Measurements from ENCODE around the gene DLEC1. TPM values are rescaled to one million over a fixed set of nuclear protein-coding genes. Genes with fewer than 3 reads are reported as not detected.

DLEC1 gene
- total and polyA plus RNA-seq, 2 experiments from 2014 or later = 0.15 TPM; not detected in 1

GRCh38 chr3:38102444-38102814 is 63.4 kb downstream of the DLEC1 start:
- no peaks in the 10 kb centered on the region for H3K9me2 ChIP-seq (ENCODE audit: insufficient read depth)
- no peaks in the 10 kb centered on the region for H3K4me1 ChIP-seq (ENCODE audit: insufficient read depth)
- no peak for TF ChIP-seq EZH2phosphoT487 (IDR thresholded peaks at IDR 0.05; ENCODE audit: insufficient read depth, low read depth)
- no peak for TF ChIP-seq EZH2 (IDR thresholded peaks at IDR 0.05; ENCODE audit: insufficient read depth, poor library complexity, severe bottlenecking)
- WGBS, 2 experiments (ENCODE audit: low coverage in 1 of 2, low lambda C conversion rate in 2 of 2, missing lambda C conversion rate in 2 of 2) = 21 to 46% methylated on average over 1 of the region's 1 CpG
- H3K27me3 ChIP-seq (replicated peaks; ENCODE audit: insufficient read depth) = peaks cover 17% of the 10 kb centered on the region
- in situ Hi-C loops (cut with MboI) = loop anchor here (25.0 kb wide), 1 partner anchor 385 kb away; the partner anchor contains the start of gene EXOG
- no peaks in the 10 kb centered on the region for H3K36me3 ChIP-seq (ENCODE audit: low read depth)
- no peaks in the 10 kb centered on the region for H3K9me3 ChIP-seq (ENCODE audit: low read depth)
- no peak overlapping the region for H2AFZ ChIP-seq
- no peaks in the 10 kb centered on the region for H3F3A ChIP-seq (ENCODE audit: insufficient read depth)
- DNase-seq = no peak
- no peak overlapping the region for H3K27ac ChIP-seq
- H3K9ac ChIP-seq = no peak overlapping the region
- H4K20me1 ChIP-seq (ENCODE audit: insufficient read depth) = no peaks in the 10 kb centered on the region
- H3K79me2 ChIP-seq (ENCODE audit: insufficient read depth) = no peaks in the 10 kb centered on the region
- H3K4me2 ChIP-seq (ENCODE audit: unreplicated experiment) = no peak overlapping the region
- H3K4me3 ChIP-seq = no peak overlapping the region

GRCh38 chr3:38105525-38105924 is 66.5 kb downstream of the DLEC1 start:
- Histone ChIP-seq H3K4me2 (ENCODE audit: unreplicated experiment) (no peak overlapping the region), H3K9ac (no peak overlapping the region), H3K79me2 (ENCODE audit: insufficient read depth) (no peaks in the 10 kb centered on the region), H4K20me1 (ENCODE audit: insufficient read depth) (no peaks in the 10 kb centered on the region), H3K27me3 (replicated peaks; ENCODE audit: insufficient read depth) (peaks cover 11% of the 10 kb centered on the region), H3K9me3 (ENCODE audit: low read depth) (no peaks in the 10 kb centered on the region), H3K36me3 (ENCODE audit: low read depth) (no peaks in the 10 kb centered on the region), H3K4me1 (ENCODE audit: insufficient read depth) (no peaks in the 10 kb centered on the region), H3K4me3 (no peak overlapping the region), H3F3A (ENCODE audit: insufficient read depth) (no peaks in the 10 kb centered on the region), H3K27ac (no peak overlapping the region), H2AFZ (no peak overlapping the region), H3K9me2 (ENCODE audit: insufficient read depth) (no peaks in the 10 kb centered on the region)
- TF ChIP-seq EZH2 (IDR thresholded peaks at IDR 0.05; ENCODE audit: insufficient read depth, poor library complexity, severe bottlenecking) = no peak
- no peak for TF ChIP-seq EZH2phosphoT487 (IDR thresholded peaks at IDR 0.05; ENCODE audit: insufficient read depth, low read depth)
- in situ Hi-C loops (cut with MboI) = loop anchor here (25.0 kb wide), 1 partner anchor 382 kb away; the partner anchor contains the start of gene EXOG
- WGBS, 2 experiments (ENCODE audit: low coverage in 1 of 2, low lambda C conversion rate in 2 of 2, missing lambda C conversion rate in 2 of 2) = 30 to 52% methylated on average over 1 of the region's 1 CpG
- DNase-seq = no peak

- TF ChIP-seq EZH2 (IDR thresholded peaks at IDR 0.05; ENCODE audit: insufficient read depth, poor library complexity, severe bottlenecking) = no peak
- no peak for TF ChIP-seq EZH2phosphoT487 (IDR thresholded peaks at IDR 0.05; ENCODE audit: insufficient read depth, low read depth)
- Histone ChIP-seq H3K4me3 (no peak overlapping the region), H3K9me2 (ENCODE audit: insufficient read depth) (no peaks in the 10 kb centered on the region), H3K4me1 (ENCODE audit: insufficient read depth) (no peaks in the 10 kb centered on the region), H3K79me2 (ENCODE audit: insufficient read depth) (no peaks in the 10 kb centered on the region), H3K4me2 (ENCODE audit: unreplicated experiment) (no peak overlapping the region), H3F3A (ENCODE audit: insufficient read depth) (no peaks in the 10 kb centered on the region), H3K9me3 (ENCODE audit: low read depth) (no peaks in the 10 kb centered on the region), H4K20me1 (ENCODE audit: insufficient read depth) (no peaks in the 10 kb centered on the region), H3K9ac (no peak overlapping the region), H3K27me3 (replicated peaks; ENCODE audit: insufficient read depth) (0 out of 2 replicates have a peak, but pooled peaks cover 5% of the 10 kb centered on the region), H2AFZ (no peak overlapping the region), H3K36me3 (ENCODE audit: low read depth) (no peaks in the 10 kb centered on the region), H3K27ac (no peak overlapping the region)
- 70 to 71% methylated on average over 7 of the region's 7 CpGs for WGBS, 2 experiments (ENCODE audit: low coverage in 1 of 2, low lambda C conversion rate in 2 of 2, missing lambda C conversion rate in 2 of 2)
- in situ Hi-C loops (cut with MboI) = loop anchor here (25.0 kb wide), 1 partner anchor 379 kb away; the partner anchor contains the start of gene EXOG
- no peak for DNase-seq
Observed at GRCh38 chr3:38107911-38108648, 69.1 kb downstream of the DLEC1 start.

GRCh38 chr3:38108649-38109579 is 69.9 kb downstream of the DLEC1 start:
- H3K79me2 ChIP-seq (ENCODE audit: insufficient read depth) = no peaks in the 10 kb centered on the region
- no peak for TF ChIP-seq EZH2 (IDR thresholded peaks at IDR 0.05; ENCODE audit: insufficient read depth, poor library complexity, severe bottlenecking)
- no peak for TF ChIP-seq EZH2phosphoT487 (IDR thresholded peaks at IDR 0.05; ENCODE audit: insufficient read depth, low read depth)
- no peaks in the 10 kb centered on the region for H3K9me2 ChIP-seq (ENCODE audit: insufficient read depth)
- H3K27me3 ChIP-seq (replicated peaks; ENCODE audit: insufficient read depth) = 0 out of 2 replicates have a peak, but pooled peaks cover 5% of the 10 kb centered on the region
- DNase-seq = no peak
- in situ Hi-C loops (cut with MboI) = loop anchor here (25.0 kb wide), 1 partner anchor 378 kb away; the partner anchor contains the start of gene EXOG
- WGBS, 2 experiments (ENCODE audit: low coverage in 1 of 2, low lambda C conversion rate in 2 of 2, missing lambda C conversion rate in 2 of 2) = 61 to 69% methylated on average over 11 of the region's 11 CpGs
- H3K4me2 ChIP-seq (ENCODE audit: unreplicated experiment) = no peak overlapping the region
- H4K20me1 ChIP-seq (ENCODE audit: insufficient read depth) = no peaks in the 10 kb centered on the region
- no peaks in the 10 kb centered on the region for H3K36me3 ChIP-seq (ENCODE audit: low read depth)
- H2AFZ ChIP-seq = no peak overlapping the region
- no peak overlapping the region for H3K9ac ChIP-seq
- no peak overlapping the region for H3K4me3 ChIP-seq
- H3K27ac ChIP-seq = no peak overlapping the region
- no peaks in the 10 kb centered on the region for H3K9me3 ChIP-seq (ENCODE audit: low read depth)
- no peaks in the 10 kb centered on the region for H3F3A ChIP-seq (ENCODE audit: insufficient read depth)
- no peaks in the 10 kb centered on the region for H3K4me1 ChIP-seq (ENCODE audit: insufficient read depth)
